ENCODE data around the gene MAP1S. TPM values are rescaled to one million over a fixed set of nuclear protein-coding genes. Genes with fewer than 3 reads are reported as not detected.

The MAP1S gene
- total and polyA plus RNA-seq, 2 of the 13 experiments (the other 11 are each of a cell fraction or from before 2014, with no cell fraction given) = 3.8 to 7.3 TPM

- no peak for TF ChIP-seq PRDM15 (CRISPR knock-in tag; IDR thresholded peaks at IDR 0.05)
- TF ChIP-seq XBP1 (CRISPR knock-in tag; IDR thresholded peaks at IDR 0.05) = no peak
- TF ChIP-seq PHF8 (CRISPR knock-in tag; IDR thresholded peaks at IDR 0.05) = no peak
- TF ChIP-seq HHEX (CRISPR knock-in tag; IDR thresholded peaks at IDR 0.05) = no peak
These were observed 7.0 kb downstream of the MAP1S start (continued) for GRCh38 chr19:17726136-17726741.

- Histone ChIP-seq H3K27me3 (ENCODE audit: control insufficient read depth in 1 of 2, insufficient read depth in 2 of 2, low read length in 2 of 2) (no peaks in the 10 kb centered on the region), H3K4me1 (ENCODE audit: insufficient read depth, low read length) (no peaks in the 10 kb centered on the region), H3K27ac (ENCODE audit: extremely low read length, insufficient read depth, low read length) (no peak overlapping the region), H4K20me1 (ENCODE audit: insufficient read depth, low read length) (peaks cover 3% of the 10 kb centered on the region), H3K79me2 (ENCODE audit: insufficient read depth, low read length) (no peaks in the 10 kb centered on the region), H3K9me3 (ENCODE audit: low read length) (no peaks in the 10 kb centered on the region), H2AFZ (ENCODE audit: low read length) (no peak overlapping the region), H3K4me2 (ENCODE audit: low read depth, low read length) (no peak overlapping the region), H3K36me3 (replicated peaks in 1 of 2; ENCODE audit: control insufficient read depth in 1 of 2, insufficient read depth in 2 of 2, low read length in 2 of 2) (peaks cover 26 to 38% of the 10 kb centered on the region in 2 experiments; a peak in 4 of 5 replicates), H3K9ac (ENCODE audit: insufficient read depth, low read depth, low read length) (no peak overlapping the region), H3K4me3 (replicated peaks in 1 of 3; ENCODE audit: insufficient read depth in 1 of 3, low read depth in 2 of 3, low read length in 3 of 3) (no peak overlapping the region)
- POLR2A ChIA-PET = no interaction called here
- CTCF ChIA-PET (ENCODE audit: low intra/inter-chr PET ratio, low total read pairs) = no interaction called here
- 99% methylated on average over 19 of the region's 62 CpGs for WGBS (ENCODE audit: low lambda C conversion rate)
- intact Hi-C loops (cut with micrococcal nuclease; ENCODE audit: unreplicated experiment) = no loop called here
- no peak for FAIRE-seq
- no peak for DNase-seq (ENCODE audit: low spot score)
- peak; percentile 18; the same call in 2 of the 3 replicates for ATAC-seq
- no TSS peak for BruUV-seq (replicated peaks)
- in situ Hi-C loops (cut with HindIII; ENCODE audit: extremely low pct_ligation_motif_present, low pct_unique_long_range_greater_than_20kb) = no loop called here
- TF ChIP-seq RBAK (CRISPR knock-in tag; IDR thresholded peaks at IDR 0.05) = no peak
- TF ChIP-seq RBFOX2 (IDR thresholded peaks at IDR 0.05; ENCODE audit: low read depth, low read length) = peak; percentile 63; the same call in 1 of the 2 replicates
- TF ChIP-seq ETV5 (CRISPR knock-in tag; IDR thresholded peaks at IDR 0.05; ENCODE audit: borderline replicate concordance) = no peak
- no peak for TF ChIP-seq FOXJ3 (CRISPR knock-in tag; IDR thresholded peaks at IDR 0.05; ENCODE audit: borderline replicate concordance)
- no peak for TF ChIP-seq DRAP1 (CRISPR knock-in tag; IDR thresholded peaks at IDR 0.05)
- no peak for TF ChIP-seq TBX3 (IDR thresholded peaks at IDR 0.05; ENCODE audit: borderline replicate concordance)
- TF ChIP-seq RBM39 (IDR thresholded peaks at IDR 0.05; ENCODE audit: low read depth, low read length, poor library complexity, severe bottlenecking) = no peak
- no peak for TF ChIP-seq ZNF18 (CRISPR knock-in tag; IDR thresholded peaks at IDR 0.05; ENCODE audit: insufficient replicate concordance)
- TF ChIP-seq REL (CRISPR knock-in tag; conservative IDR thresholded peaks at IDR 0.05) = no peak
- no peak for TF ChIP-seq SP5 (CRISPR knock-in tag; IDR thresholded peaks at IDR 0.05; ENCODE audit: borderline replicate concordance, low read depth)
- TF ChIP-seq YY1 (IDR thresholded peaks at IDR 0.05; ENCODE audit: insufficient read depth, insufficient replicate concordance, low read depth, low read length) = no peak
- TF ChIP-seq AGO2 (optimal IDR thresholded peaks at IDR 0.05; ENCODE audit: low read depth, low read length) = peak; percentile 74
- TF ChIP-seq NR2C2 (CRISPR knock-in tag; IDR thresholded peaks at IDR 0.05; ENCODE audit: borderline replicate concordance) = no peak
These were observed 7.9 kb downstream of the MAP1S start for GRCh38 chr19:17726964-17727773.
